ENCODE results near the gene INPP4B.

- TF ChIP-seq CTCF (IDR thresholded peaks at IDR 0.05) (no peak), POLR2AphosphoS5 (IDR thresholded peaks at IDR 0.05) (peak; percentile 25 to 89 (median 84))
Measured at GRCh38 chr4:142095886-142096605, 750.1 kb downstream of the INPP4B start.
